Mammary epithelial cell (primary cell): Measurements from ENCODE around the gene ABI3BP.

Source experiments
- CTCF ChIP-seq, 2 donors: IDR thresholded peaks in 1 of 2; conservative IDR thresholded peaks in 1 of 2; 2 replicates each; pipeline ENCODE4 v1.5.1; 2011 to 2012; ENCODE audit warnings: inconsistent platforms in 2 of 2, low read length in 2 of 2, mild to moderate bottlenecking in 2 of 2, control low read depth in 1 of 2, low read depth in 1 of 2; ENCODE audit not compliant: insufficient read depth in 1 of 2; ENCODE audit errors: extremely low read depth in 1 of 2
- EZH2 ChIP-seq: IDR thresholded peaks from 2 replicates; pipeline ENCODE4 v1.6.1; 2012; ENCODE audit warnings: low read length, inconsistent platforms, borderline replicate concordance

GRCh38 chr3:100882571-100882984, 110.6 kb downstream of the ABI3BP start:
- TF ChIP-seq CTCF (conservative IDR thresholded peaks at IDR 0.05 in 1 of 2, IDR thresholded peaks at IDR 0.05 in 1 of 2; ENCODE audit: extremely low read depth in 1 of 2, insufficient read depth in 1 of 2, low read depth in 1 of 2, low read length in 2 of 2) (no peak), EZH2 (no peak)
